Transverse colon (tissue), 4 donors: ENCODE results near the gene IFNK.

Experiments
- CTCF ChIP-seq, 5 experiments: fragments of 200-600 bp in 3 of 5; fragments of 450-650 bp in 2 of 5; sonication (generic) in 3 of 5; IDR thresholded peaks; 1 replicate in 2 of 5; 2 replicates in 3 of 5; pipeline ENCODE4 v1.5.1; 2016 to 2017; ENCODE audit warnings: antibody characterized with exemption in 5 of 5, inconsistent platforms in 3 of 5, mild to moderate bottlenecking in 2 of 5, moderate library complexity in 1 of 5
- EP300 ChIP-seq: sonication (generic); formaldehyde crosslinking; IDR thresholded peaks from one replicate; pipeline ENCODE4 v1.6.1; 2017; ENCODE audit warnings: antibody characterized with exemption, low read depth
- POLR2A ChIP-seq: fragments of 450-650 bp; IDR thresholded peaks from one replicate; pipeline ENCODE4 v1.6.1; 2016; ENCODE audit warnings: antibody characterized with exemption, mild to moderate bottlenecking, moderate library complexity
- POLR2AphosphoS5 ChIP-seq, 3 donors: sonication (generic); formaldehyde crosslinking; IDR thresholded peaks; one replicate each; pipeline ENCODE4 v1.6.1; 2016; ENCODE audit warnings: antibody characterized with exemption in 3 of 3

GRCh38 chr9:27489087-27489876 is 34.8 kb upstream of the IFNK start:
- TF ChIP-seq CTCF (IDR thresholded peaks at IDR 0.05) (no peak), POLR2AphosphoS5 (IDR thresholded peaks at IDR 0.05) (no peak), POLR2A (no peak), EP300 (no peak)
